HG02884 (cell line): ENCODE data around the gene IFNAR2.
"Not testable (repeated sequence)": the region's sequence is repeated elsewhere in the genome, so short reads cannot be mapped to it uniquely, and the experiment has no call there.

Source experiments
- ATAC-seq: cut with Tn5 transposase; IDR thresholded peaks from one replicate; pipeline ENCODE4 v1.9.1; 2021; ENCODE audit warnings: mild to moderate bottlenecking, moderate library complexity; ENCODE audit not compliant: unreplicated experiment

Gene IFNAR2

GRCh38 chr21:33242846-33243245 lies 13.1 kb downstream of the IFNAR2 start:
- ATAC-seq = not testable (repeated sequence)

- ATAC-seq = no peak
These were observed 14.5 kb downstream of the IFNAR2 start for GRCh38 chr21:33244082-33244778.

- ATAC-seq = no peak
These were observed 15.0 kb downstream of the IFNAR2 start for GRCh38 chr21:33244779-33245105.

- no peak for ATAC-seq
These were observed 15.7 kb downstream of the IFNAR2 start for GRCh38 chr21:33245289-33245918.

- ATAC-seq = no peak
These were observed 16.8 kb downstream of the IFNAR2 start for GRCh38 chr21:33246506-33246905.

GRCh38 chr21:33246963-33247362 lies 17.2 kb downstream of the IFNAR2 start:
- no peak for ATAC-seq

GRCh38 chr21:33247599-33247998 lies 17.9 kb downstream of the IFNAR2 start:
- ATAC-seq = no peak

- no peak for ATAC-seq
These were observed 19.7 kb downstream of the IFNAR2 start for GRCh38 chr21:33249331-33250002.

- ATAC-seq = no peak
These were observed 21.4 kb downstream of the IFNAR2 start for GRCh38 chr21:33251119-33251518.

- ATAC-seq = not testable (repeated sequence)
These were observed 23.6 kb downstream of the IFNAR2 start for GRCh38 chr21:33253382-33253781.

- no peak for ATAC-seq
These were observed 25.0 kb downstream of the IFNAR2 start for GRCh38 chr21:33254766-33255165.

- ATAC-seq = no peak
These were observed 25.7 kb downstream of the IFNAR2 start for GRCh38 chr21:33255404-33255803.

GRCh38 chr21:33256019-33256418 lies 26.3 kb downstream of the IFNAR2 start:
- ATAC-seq = no peak

GRCh38 chr21:33257094-33257803 lies 27.5 kb downstream of the IFNAR2 start:
- ATAC-seq = no peak

GRCh38 chr21:33258475-33258874 lies 28.7 kb downstream of the IFNAR2 start:
- ATAC-seq = no peak

GRCh38 chr21:33259428-33259827 lies 29.7 kb downstream of the IFNAR2 start:
- no peak for ATAC-seq

- no peak for ATAC-seq
These were observed 30.3 kb downstream of the IFNAR2 start for GRCh38 chr21:33259995-33260394.

GRCh38 chr21:33261635-33262034 lies 31.9 kb downstream of the IFNAR2 start:
- ATAC-seq = no peak

- ATAC-seq = no peak
These were observed 33.2 kb downstream of the IFNAR2 start for GRCh38 chr21:33262921-33263320.

- no peak for ATAC-seq
These were observed 34.8 kb downstream of the IFNAR2 start for GRCh38 chr21:33264561-33264960.

GRCh38 chr21:33265664-33266049 lies 35.9 kb downstream of the IFNAR2 start:
- peak; percentile 33 for ATAC-seq
